WTC11 (cell line): ENCODE measurements around the gene KRTAP5-3.
"Not testable (repeated sequence)": the region's sequence is repeated elsewhere in the genome, so short reads cannot be mapped to it uniquely, and the experiment has no call there.

ENCODE experiments used
- JUN ChIP-seq: sonication (generic); formaldehyde crosslinking; IDR thresholded peaks from 2 replicates; pipeline ENCODE4 v1.8.0; 2023; ENCODE audit warnings: mild to moderate bottlenecking, missing genetic modification reagents
- TF ChIP-seq, protein P1 (sequence below): fragments of 200-600 bp; IDR thresholded peaks from 2 replicates; pipeline ENCODE4 v1.8.0; 2022; ENCODE audit warnings: antibody characterized with exemption

DNA sequence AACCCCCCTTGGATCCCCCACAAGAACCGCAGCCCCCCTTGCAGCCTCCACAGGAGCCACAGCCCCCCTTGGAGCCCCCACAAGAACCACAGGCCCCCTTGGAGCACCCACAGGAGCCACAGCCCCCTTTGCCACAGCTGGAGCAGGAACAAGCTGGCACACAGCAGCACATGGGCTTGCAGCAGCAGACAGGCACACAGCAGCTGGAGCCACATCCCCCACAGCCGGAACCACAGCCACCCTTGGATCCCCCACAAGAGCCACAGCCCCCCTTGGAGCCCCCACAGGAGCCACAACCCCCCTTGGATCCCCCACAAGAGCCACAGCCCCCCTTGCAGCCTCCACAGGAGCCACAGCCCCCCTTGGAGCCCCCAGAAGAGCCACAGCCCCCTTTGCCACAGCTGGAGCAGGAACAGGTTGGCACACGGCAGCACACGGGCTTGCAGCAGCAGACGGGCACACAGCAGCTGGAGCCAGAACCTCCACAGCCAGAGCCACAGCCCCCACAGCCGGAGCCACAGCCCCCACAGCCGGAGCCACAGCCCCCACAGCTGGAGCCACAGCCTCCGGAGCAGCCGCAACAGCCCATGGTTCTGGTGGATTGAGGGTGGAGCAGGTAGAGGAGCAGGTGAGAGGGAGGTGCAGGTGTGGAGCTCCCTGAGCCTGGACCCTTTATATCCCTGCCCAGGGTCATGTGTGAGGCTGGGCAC, 23.4 kb downstream of the KRTAP5-3 start, which contains the start of gene KRTAP5-1:
- TF ChIP-seq, protein P1, sequence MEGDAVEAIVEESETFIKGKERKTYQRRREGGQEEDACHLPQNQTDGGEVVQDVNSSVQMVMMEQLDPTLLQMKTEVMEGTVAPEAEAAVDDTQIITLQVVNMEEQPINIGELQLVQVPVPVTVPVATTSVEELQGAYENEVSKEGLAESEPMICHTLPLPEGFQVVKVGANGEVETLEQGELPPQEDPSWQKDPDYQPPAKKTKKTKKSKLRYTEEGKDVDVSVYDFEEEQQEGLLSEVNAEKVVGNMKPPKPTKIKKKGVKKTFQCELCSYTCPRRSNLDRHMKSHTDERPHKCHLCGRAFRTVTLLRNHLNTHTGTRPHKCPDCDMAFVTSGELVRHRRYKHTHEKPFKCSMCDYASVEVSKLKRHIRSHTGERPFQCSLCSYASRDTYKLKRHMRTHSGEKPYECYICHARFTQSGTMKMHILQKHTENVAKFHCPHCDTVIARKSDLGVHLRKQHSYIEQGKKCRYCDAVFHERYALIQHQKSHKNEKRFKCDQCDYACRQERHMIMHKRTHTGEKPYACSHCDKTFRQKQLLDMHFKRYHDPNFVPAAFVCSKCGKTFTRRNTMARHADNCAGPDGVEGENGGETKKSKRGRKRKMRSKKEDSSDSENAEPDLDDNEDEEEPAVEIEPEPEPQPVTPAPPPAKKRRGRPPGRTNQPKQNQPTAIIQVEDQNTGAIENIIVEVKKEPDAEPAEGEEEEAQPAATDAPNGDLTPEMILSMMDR: not testable (repeated sequence)
- not testable (repeated sequence) for TF ChIP-seq JUN (CRISPR knock-in tag)
